Lower lobe of right lung (tissue), 2 donors: ENCODE data around the gene RUNX1. TPM values are rescaled to one million over a fixed set of nuclear protein-coding genes. Genes with fewer than 3 reads are reported as not detected.

Source experiments
- ATAC-seq, 2 donors: fragments of 200-7000 bp; cut with Tn5 transposase; one replicate each; pipeline ENCODE4 v1.9.1; 2020 to 2022; ENCODE audit warnings: mild to moderate bottlenecking in 2 of 2, moderate library complexity in 2 of 2
- DNase-seq: peaks from one replicate; pipeline ENCODE4 v3.0.0-alpha.2; 2020
- H3K27ac ChIP-seq: fragments of 200-600 bp; one replicate; pipeline ENCODE4 v1.8.0; 2022
- H3K27me3 ChIP-seq: fragments of 200-600 bp; one replicate; pipeline ENCODE4 v1.8.0; 2022; ENCODE audit warnings: low read depth
- H3K36me3 ChIP-seq: fragments of 200-600 bp; one replicate; pipeline ENCODE4 v1.8.0; 2022; ENCODE audit warnings: mild to moderate bottlenecking
- H3K4me1 ChIP-seq: fragments of 200-600 bp; one replicate; pipeline ENCODE4 v1.8.0; 2022
- H3K4me3 ChIP-seq: fragments of 200-600 bp; one replicate; pipeline ENCODE4 v1.8.0; 2022; ENCODE audit warnings: mild to moderate bottlenecking
- H3K9me3 ChIP-seq: fragments of 200-600 bp; one replicate; pipeline ENCODE4 v1.8.0; 2022
- intact Hi-C: fragments of 100-400 bp; cut with DNase I; formaldehyde crosslinking; loops from one replicate; pipeline ENCODE4 v1.11.0; 2022
- total RNA-seq: library from RNA; stranded (reverse); fragmentation: NEBNext Ultra II Directional; extraction: Animal tissue kit (Norgen Biotek cat#: 25700); gene quantifications from one replicate; pipeline ENCODE4 v1.2.1, GENCODE V29; 2021
- TF ChIP-seq, protein P1 (sequence below): fragments of 200-600 bp; IDR thresholded peaks from one replicate; pipeline ENCODE4 v1.8.0; 2022; ENCODE audit warnings: antibody characterized with exemption, mild to moderate bottlenecking
- donor health status: DM: no; HTN: yes; CAD: no; lungs with severe emphysema.

RUNX1 gene
- total RNA-seq, 1 donor from 2014 or later = 110 TPM

DNA sequence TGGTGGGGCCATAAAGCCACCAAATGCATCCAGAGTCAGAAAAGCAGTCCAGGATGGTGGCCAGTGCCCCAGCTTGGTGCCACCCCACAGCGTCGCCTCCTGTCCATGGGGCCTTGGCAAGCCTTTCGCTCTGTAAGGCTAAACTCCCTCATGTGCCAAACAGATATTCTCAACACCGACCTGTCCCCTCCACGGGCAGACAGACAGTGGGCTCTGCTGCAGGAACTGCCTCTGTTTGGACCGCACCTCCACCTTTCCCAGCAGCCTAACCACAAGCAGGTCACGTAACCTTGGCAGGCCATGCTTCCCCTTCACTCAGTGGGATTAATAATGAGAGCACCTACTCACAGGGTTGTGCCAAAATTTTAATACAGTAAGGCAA is 11.7 kb downstream of the RUNX1 start:
- no peak for ATAC-seq
- no peaks in the 10 kb centered on the region for H3K27me3 ChIP-seq
- no peaks in the 10 kb centered on the region for H3K36me3 ChIP-seq
- no peak for DNase-seq
- intact Hi-C loops = no loop called here
- H3K27ac ChIP-seq = no peak overlapping the region
- H3K9me3 ChIP-seq = no peaks in the 10 kb centered on the region
- no peak overlapping the region for H3K4me3 ChIP-seq
- peaks cover 17% of the 10 kb centered on the region for H3K4me1 ChIP-seq
- TF ChIP-seq, protein P1, sequence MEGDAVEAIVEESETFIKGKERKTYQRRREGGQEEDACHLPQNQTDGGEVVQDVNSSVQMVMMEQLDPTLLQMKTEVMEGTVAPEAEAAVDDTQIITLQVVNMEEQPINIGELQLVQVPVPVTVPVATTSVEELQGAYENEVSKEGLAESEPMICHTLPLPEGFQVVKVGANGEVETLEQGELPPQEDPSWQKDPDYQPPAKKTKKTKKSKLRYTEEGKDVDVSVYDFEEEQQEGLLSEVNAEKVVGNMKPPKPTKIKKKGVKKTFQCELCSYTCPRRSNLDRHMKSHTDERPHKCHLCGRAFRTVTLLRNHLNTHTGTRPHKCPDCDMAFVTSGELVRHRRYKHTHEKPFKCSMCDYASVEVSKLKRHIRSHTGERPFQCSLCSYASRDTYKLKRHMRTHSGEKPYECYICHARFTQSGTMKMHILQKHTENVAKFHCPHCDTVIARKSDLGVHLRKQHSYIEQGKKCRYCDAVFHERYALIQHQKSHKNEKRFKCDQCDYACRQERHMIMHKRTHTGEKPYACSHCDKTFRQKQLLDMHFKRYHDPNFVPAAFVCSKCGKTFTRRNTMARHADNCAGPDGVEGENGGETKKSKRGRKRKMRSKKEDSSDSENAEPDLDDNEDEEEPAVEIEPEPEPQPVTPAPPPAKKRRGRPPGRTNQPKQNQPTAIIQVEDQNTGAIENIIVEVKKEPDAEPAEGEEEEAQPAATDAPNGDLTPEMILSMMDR = no peak

DNA sequence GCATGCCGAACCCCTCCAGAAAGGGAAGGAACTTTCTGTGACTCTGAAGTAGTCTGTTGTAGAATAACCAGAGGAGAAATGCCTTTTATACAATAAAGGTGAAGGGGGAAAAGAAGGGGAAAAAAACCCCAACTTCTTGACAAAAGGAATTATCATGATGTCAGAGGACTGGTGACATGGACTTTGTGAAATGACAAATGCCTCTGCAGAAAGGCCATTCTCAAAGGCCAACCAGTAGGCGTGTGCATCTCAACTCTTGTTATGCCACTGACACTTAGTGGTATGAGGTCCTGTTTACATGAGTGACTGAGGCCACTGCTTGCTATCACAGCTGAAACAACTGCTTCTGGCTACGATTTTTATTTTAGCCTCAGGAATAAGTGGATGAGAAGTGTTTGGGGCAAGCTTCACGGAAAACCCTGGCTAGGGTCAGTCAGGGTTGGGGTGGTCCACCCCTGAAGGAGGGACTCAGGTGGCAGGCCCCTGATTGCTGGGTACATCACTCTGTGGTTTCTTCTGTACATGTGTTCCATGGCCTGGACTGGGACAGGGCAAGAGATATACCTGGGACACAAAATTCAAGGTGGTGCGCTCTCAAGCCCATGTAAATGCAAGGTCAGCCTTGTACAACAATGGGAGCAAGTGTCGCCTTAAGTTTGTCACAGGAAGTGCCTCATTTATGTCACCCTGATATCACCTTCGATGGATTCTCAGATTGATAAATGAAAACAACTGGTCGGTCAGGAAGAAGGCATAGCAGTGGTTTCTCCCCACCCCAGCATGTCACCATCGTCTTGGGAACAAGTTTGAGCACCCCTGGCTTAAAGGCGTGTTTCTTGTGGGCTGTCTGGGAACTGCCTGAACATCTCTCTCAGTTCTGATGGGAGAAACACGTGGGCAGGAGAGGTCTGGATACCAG is 12.4 kb downstream of the RUNX1 start:
- ATAC-seq (no peak), DNase-seq (no peak)
- intact Hi-C loops = no loop called here
- no peak overlapping the region for H3K27ac ChIP-seq
- peaks cover 17% of the 10 kb centered on the region for H3K4me1 ChIP-seq
- no peak overlapping the region for H3K4me3 ChIP-seq
- TF ChIP-seq, protein P1 = no peak
- no peaks in the 10 kb centered on the region for H3K27me3 ChIP-seq
- H3K9me3 ChIP-seq = no peaks in the 10 kb centered on the region
- H3K36me3 ChIP-seq = no peaks in the 10 kb centered on the region

DNA sequence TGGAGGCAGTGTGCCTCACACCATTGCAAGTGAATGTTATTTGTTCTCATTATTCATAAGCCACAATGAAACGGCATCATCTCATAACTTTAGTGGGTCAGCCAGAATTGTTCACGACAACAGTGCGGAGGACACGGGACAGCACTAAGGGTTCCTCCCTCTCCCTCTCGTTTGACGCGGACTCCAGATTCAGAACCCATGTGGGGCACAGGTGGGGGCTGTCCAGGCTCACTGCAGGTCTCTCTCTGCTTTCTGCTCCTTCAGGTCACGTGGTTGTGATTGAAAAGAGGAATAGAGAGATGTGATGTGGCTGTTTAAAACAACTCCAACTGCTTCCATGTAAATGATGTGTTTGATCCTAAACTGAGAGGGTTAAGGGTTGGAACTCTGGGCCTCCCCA is 13.5 kb downstream of the RUNX1 start:
- Histone ChIP-seq H3K27me3 (no peaks in the 10 kb centered on the region), H3K27ac (no peak overlapping the region), H3K4me1 (peaks cover 12% of the 10 kb centered on the region), H3K4me3 (no peak overlapping the region), H3K9me3 (no peaks in the 10 kb centered on the region), H3K36me3 (no peaks in the 10 kb centered on the region)
- intact Hi-C loops = no loop called here
- TF ChIP-seq, protein P1 = no peak
- ATAC-seq = no peak
- DNase-seq = no peak

DNA sequence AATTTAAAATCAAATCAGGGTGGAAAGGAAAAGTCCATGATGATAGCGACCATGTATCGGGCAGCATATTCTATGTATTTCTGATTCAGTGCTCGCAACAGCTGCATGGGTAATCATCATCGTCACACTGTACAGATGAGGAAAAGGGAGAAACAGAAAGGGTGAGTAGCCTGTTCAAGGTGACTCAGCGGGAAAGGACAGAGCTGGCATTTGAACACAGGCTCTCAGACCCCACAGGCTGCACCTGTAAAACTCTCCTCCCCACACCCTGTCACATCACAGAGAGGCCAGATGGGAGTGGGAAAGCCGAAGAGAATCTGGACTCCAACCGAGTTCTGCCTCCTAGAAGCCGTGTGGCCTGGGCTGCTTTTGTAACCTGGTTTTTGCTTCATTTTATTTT is 14.0 kb downstream of the RUNX1 start:
- no peak for DNase-seq
- Histone ChIP-seq H3K4me1 (peaks cover 7% of the 10 kb centered on the region), H3K4me3 (no peak overlapping the region), H3K36me3 (no peaks in the 10 kb centered on the region), H3K9me3 (no peaks in the 10 kb centered on the region), H3K27me3 (no peaks in the 10 kb centered on the region), H3K27ac (no peak overlapping the region)
- intact Hi-C loops = no loop called here
- no peak for ATAC-seq
- TF ChIP-seq, protein P1 = no peak

DNA sequence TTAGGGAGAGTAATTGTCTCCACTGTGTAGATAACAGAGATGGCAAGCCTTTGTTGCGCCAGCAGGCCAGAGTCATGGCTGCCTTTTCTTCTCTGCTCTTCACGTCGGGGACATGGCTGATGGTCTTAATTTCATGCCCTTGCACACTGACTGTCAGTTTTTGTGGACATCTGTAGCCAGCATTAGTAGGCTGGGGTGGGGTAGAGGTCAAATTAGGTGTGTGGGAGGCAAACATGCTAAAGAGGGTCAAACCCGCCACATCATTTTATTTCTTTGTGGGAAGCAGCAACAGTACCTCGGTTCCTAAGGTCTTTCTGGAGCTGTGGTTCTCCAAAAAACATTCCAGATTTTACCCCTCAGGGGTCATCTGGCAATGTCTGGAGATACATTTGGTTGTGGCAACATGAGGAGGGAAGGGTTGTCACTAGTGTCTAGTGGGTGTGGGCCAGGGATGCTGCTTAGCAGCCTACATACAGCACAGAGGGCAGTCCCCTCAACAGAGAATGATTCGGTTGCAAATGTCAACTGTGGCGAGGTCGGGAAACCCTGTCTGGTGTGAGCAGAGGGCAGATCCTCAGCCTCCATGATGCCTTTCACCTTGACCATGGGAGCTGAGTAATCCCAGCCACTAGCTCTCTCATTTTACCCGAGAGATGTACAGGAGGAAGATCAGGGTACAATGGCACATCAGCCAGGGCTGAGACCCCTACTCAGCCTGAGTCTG is 14.7 kb downstream of the RUNX1 start:
- DNase-seq (no peak), ATAC-seq (no peak)
- Histone ChIP-seq H3K4me1 (no peaks in the 10 kb centered on the region), H3K27ac (no peak overlapping the region), H3K27me3 (no peaks in the 10 kb centered on the region), H3K9me3 (no peaks in the 10 kb centered on the region), H3K36me3 (no peaks in the 10 kb centered on the region), H3K4me3 (no peak overlapping the region)
- TF ChIP-seq, protein P1 = no peak
- intact Hi-C loops = no loop called here
